ENCODE measurements around the gene STRIT1.

The STRIT1 gene

DNA sequence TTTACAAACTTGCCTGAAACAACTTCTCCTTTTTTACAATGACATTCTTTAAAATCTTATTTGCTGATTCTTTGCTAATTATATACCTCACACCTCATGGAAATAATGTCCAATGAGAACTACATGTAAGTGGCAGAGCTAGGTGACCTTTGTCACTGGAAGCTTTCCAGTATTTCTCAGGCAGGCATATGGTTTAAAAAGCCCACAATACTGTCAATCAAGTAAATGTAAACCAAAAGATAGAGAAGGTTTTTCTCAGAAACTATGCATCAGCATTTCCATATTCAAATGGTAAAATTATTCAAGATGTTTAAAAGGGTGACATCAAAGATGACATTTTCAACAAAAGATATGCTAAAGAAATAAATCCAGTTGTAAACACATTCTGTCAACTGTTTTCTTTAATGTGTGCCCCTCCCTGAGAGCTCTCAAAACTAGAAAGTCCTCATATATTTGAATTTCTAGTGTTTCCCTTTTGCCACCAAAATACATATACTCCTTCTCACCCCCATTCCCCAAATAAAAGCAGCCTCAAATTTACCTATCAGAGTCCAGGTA is 10.1 kb upstream of the STRIT1 start:
- no peaks in the 10 kb centered on the region for H3K9me3 ChIP-seq (ENCODE audit: control insufficient read depth, low read length)
- H3K23ac ChIP-seq (ENCODE audit: low read length in 2 of 2) = no peak overlapping the region
- DNase-seq = no peak
- H2AFZ ChIP-seq (ENCODE audit: low read depth, low read length) = no peak overlapping the region
- no peak overlapping the region for H3K4me2 ChIP-seq (ENCODE audit: low read length, poor library complexity, severe bottlenecking)
- H2BK120ac ChIP-seq (ENCODE audit: low read depth, low read length) = no peak overlapping the region
- no peak overlapping the region for H3K4me3 ChIP-seq (ENCODE audit: insufficient read depth in 1 of 2, low read depth in 1 of 2, low read length in 2 of 2)
- H2BK5ac ChIP-seq (ENCODE audit: low read depth, low read length, poor library complexity, severe bottlenecking) = no peak overlapping the region
- no peaks in the 10 kb centered on the region for H3K36me3 ChIP-seq (ENCODE audit: control insufficient read depth in 1 of 2, insufficient read depth in 2 of 2, low read depth in 1 of 2, low read length in 2 of 2)
- no peak overlapping the region for H4K8ac ChIP-seq (ENCODE audit: low read length)
- H3K27me3 ChIP-seq (ENCODE audit: control insufficient read depth in 1 of 2, insufficient read depth in 1 of 2, low read length in 2 of 2) = no peaks in the 10 kb centered on the region
- no peak overlapping the region for H2BK12ac ChIP-seq (ENCODE audit: low read length in 2 of 2)
- no peak overlapping the region for H3K14ac ChIP-seq (ENCODE audit: low read length in 2 of 2)
- H3K18ac ChIP-seq (ENCODE audit: low read depth in 1 of 2, low read length in 2 of 2) = no peak overlapping the region
- H2AK5ac ChIP-seq (ENCODE audit: low read length, severe bottlenecking) = no peak overlapping the region
- H2BK15ac ChIP-seq (ENCODE audit: low read depth, poor library complexity, severe bottlenecking) = no peak overlapping the region
- no peaks in the 10 kb centered on the region for H3K4me1 ChIP-seq (ENCODE audit: control insufficient read depth, insufficient read depth, low read depth, low read length)
- H3K4ac ChIP-seq (ENCODE audit: low read depth in 1 of 2, low read length in 2 of 2) = no peak overlapping the region
- no peaks in the 10 kb centered on the region for H3K79me1 ChIP-seq (replicated peaks; ENCODE audit: low read length, poor library complexity, severe bottlenecking)
- no peak overlapping the region for H4K91ac ChIP-seq (ENCODE audit: low read length)
- H3K9ac ChIP-seq (ENCODE audit: low read length) = no peak overlapping the region
- no peak overlapping the region for H3K27ac ChIP-seq (ENCODE audit: low read length, poor library complexity, severe bottlenecking)

DNA sequence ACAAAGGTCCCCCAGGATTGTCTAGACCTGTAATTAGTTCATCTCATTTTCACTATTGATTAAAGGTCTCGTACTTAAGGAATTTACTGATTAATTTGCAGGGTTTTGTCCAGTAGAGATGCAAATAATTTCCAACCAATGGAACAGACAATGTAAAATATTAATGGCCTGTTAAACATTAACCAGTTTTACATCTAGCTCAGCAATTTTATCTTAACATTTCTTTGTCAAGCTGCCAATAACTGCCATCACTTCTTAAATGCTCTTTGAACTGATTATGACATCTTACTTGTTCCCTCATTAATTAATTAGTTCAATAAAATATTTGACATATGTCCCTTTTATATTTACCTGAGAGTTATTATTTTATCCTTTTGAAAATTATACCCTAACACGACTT is 9.4 kb upstream of the STRIT1 start:
- Histone ChIP-seq H3K9me3 (ENCODE audit: control insufficient read depth, low read length) (peaks cover 3% of the 10 kb centered on the region), H3K4me2 (ENCODE audit: low read length, poor library complexity, severe bottlenecking) (no peak overlapping the region), H4K91ac (ENCODE audit: low read length) (no peak overlapping the region), H3K18ac (ENCODE audit: low read depth in 1 of 2, low read length in 2 of 2) (no peak overlapping the region), H2BK5ac (ENCODE audit: low read depth, low read length, poor library complexity, severe bottlenecking) (no peak overlapping the region), H3K4me1 (ENCODE audit: control insufficient read depth, insufficient read depth, low read depth, low read length) (no peaks in the 10 kb centered on the region), H3K9ac (ENCODE audit: low read length) (no peak overlapping the region), H3K27ac (ENCODE audit: low read length, poor library complexity, severe bottlenecking) (peak overlapping the region; percentile 75), H3K79me1 (replicated peaks; ENCODE audit: low read length, poor library complexity, severe bottlenecking) (no peaks in the 10 kb centered on the region), H3K4me3 (ENCODE audit: insufficient read depth in 1 of 2, low read depth in 1 of 2, low read length in 2 of 2) (no peak overlapping the region), H2AFZ (ENCODE audit: low read depth, low read length) (no peak overlapping the region), H4K8ac (ENCODE audit: low read length) (no peak overlapping the region), H3K23ac (ENCODE audit: low read length in 2 of 2) (no peak overlapping the region), H3K14ac (ENCODE audit: low read length in 2 of 2) (no peak overlapping the region), H3K36me3 (ENCODE audit: control insufficient read depth in 1 of 2, insufficient read depth in 2 of 2, low read depth in 1 of 2, low read length in 2 of 2) (no peaks in the 10 kb centered on the region), H2BK12ac (ENCODE audit: low read length in 2 of 2) (no peak overlapping the region), H2AK5ac (ENCODE audit: low read length, severe bottlenecking) (no peak overlapping the region), H2BK15ac (ENCODE audit: low read depth, poor library complexity, severe bottlenecking) (no peak overlapping the region), H3K27me3 (ENCODE audit: control insufficient read depth in 1 of 2, insufficient read depth in 1 of 2, low read length in 2 of 2) (no peaks in the 10 kb centered on the region), H3K4ac (ENCODE audit: low read depth in 1 of 2, low read length in 2 of 2) (no peak overlapping the region), H2BK120ac (ENCODE audit: low read depth, low read length) (no peak overlapping the region)
- no peak for DNase-seq
- WGBS = 83% methylated on average over 1 of the region's 2 CpGs

GRCh38 chr3:155302481-155302880 is 9.0 kb upstream of the STRIT1 start:
- H2AFZ ChIP-seq (ENCODE audit: low read depth, low read length) = no peak overlapping the region
- 88% methylated on average over 1 of the region's 2 CpGs for WGBS

GRCh38 chr3:155297100-155297499 is 3.6 kb upstream of the STRIT1 start:
- Histone ChIP-seq H3K23ac (ENCODE audit: low read length in 2 of 2) (no peak overlapping the region), H4K8ac (ENCODE audit: low read length) (no peak overlapping the region), H3K4ac (ENCODE audit: low read depth in 1 of 2, low read length in 2 of 2) (no peak overlapping the region), H3K14ac (ENCODE audit: low read length in 2 of 2) (no peak overlapping the region), H3K4me2 (ENCODE audit: low read length, poor library complexity, severe bottlenecking) (no peak overlapping the region), H2BK120ac (ENCODE audit: low read depth, low read length) (no peak overlapping the region), H2AK5ac (ENCODE audit: low read length, severe bottlenecking) (no peak overlapping the region), H3K9ac (ENCODE audit: low read length) (no peak overlapping the region), H3K79me1 (replicated peaks; ENCODE audit: low read length, poor library complexity, severe bottlenecking) (no peaks in the 10 kb centered on the region), H2AFZ (ENCODE audit: low read depth, low read length) (no peak overlapping the region), H2BK12ac (ENCODE audit: low read length in 2 of 2) (no peak overlapping the region), H2BK5ac (ENCODE audit: low read depth, low read length, poor library complexity, severe bottlenecking) (no peak overlapping the region), H3K4me1 (ENCODE audit: control insufficient read depth, insufficient read depth, low read depth, low read length) (no peaks in the 10 kb centered on the region), H3K27ac (ENCODE audit: low read length, poor library complexity, severe bottlenecking) (no peak overlapping the region), H4K91ac (ENCODE audit: low read length) (no peak overlapping the region), H3K4me3 (ENCODE audit: insufficient read depth in 1 of 2, low read depth in 1 of 2, low read length in 2 of 2) (no peak overlapping the region), H3K27me3 (ENCODE audit: control insufficient read depth in 1 of 2, insufficient read depth in 1 of 2, low read length in 2 of 2) (no peaks in the 10 kb centered on the region), H2BK15ac (ENCODE audit: low read depth, poor library complexity, severe bottlenecking) (no peak overlapping the region), H3K36me3 (ENCODE audit: control insufficient read depth in 1 of 2, insufficient read depth in 2 of 2, low read depth in 1 of 2, low read length in 2 of 2) (no peaks in the 10 kb centered on the region), H3K18ac (ENCODE audit: low read depth in 1 of 2, low read length in 2 of 2) (no peak overlapping the region), H3K9me3 (ENCODE audit: control insufficient read depth, low read length) (peaks cover 20% of the 10 kb centered on the region)
- DNase-seq = no peak

More at GRCh38 chr3:155302481-155302880, 9.0 kb upstream of the STRIT1 start:
- H3K4me1 ChIP-seq (ENCODE audit: control insufficient read depth, insufficient read depth, low read depth, low read length) = no peaks in the 10 kb centered on the region
- no peak overlapping the region for H3K4me2 ChIP-seq (ENCODE audit: low read length, poor library complexity, severe bottlenecking)
- H3K27me3 ChIP-seq (ENCODE audit: control insufficient read depth in 1 of 2, insufficient read depth in 1 of 2, low read length in 2 of 2) = no peaks in the 10 kb centered on the region
- H2BK12ac ChIP-seq (ENCODE audit: low read length in 2 of 2) = no peak overlapping the region
- no peak overlapping the region for H3K23ac ChIP-seq (ENCODE audit: low read length in 2 of 2)
- no peaks in the 10 kb centered on the region for H3K79me1 ChIP-seq (replicated peaks; ENCODE audit: low read length, poor library complexity, severe bottlenecking)
- H3K27ac ChIP-seq (ENCODE audit: low read length, poor library complexity, severe bottlenecking) = peak overlapping the region; percentile 75
- no peak overlapping the region for H2AK5ac ChIP-seq (ENCODE audit: low read length, severe bottlenecking)
- H3K14ac ChIP-seq (ENCODE audit: low read length in 2 of 2) = no peak overlapping the region
- no peak overlapping the region for H3K9ac ChIP-seq (ENCODE audit: low read length)
- no peak overlapping the region for H2BK120ac ChIP-seq (ENCODE audit: low read depth, low read length)
- H2BK5ac ChIP-seq (ENCODE audit: low read depth, low read length, poor library complexity, severe bottlenecking) = no peak overlapping the region
- no peak overlapping the region for H4K8ac ChIP-seq (ENCODE audit: low read length)
- no peak overlapping the region for H3K4me3 ChIP-seq (ENCODE audit: insufficient read depth in 1 of 2, low read depth in 1 of 2, low read length in 2 of 2)
- no peak overlapping the region for H3K4ac ChIP-seq (ENCODE audit: low read depth in 1 of 2, low read length in 2 of 2)
- no peak overlapping the region for H2BK15ac ChIP-seq (ENCODE audit: low read depth, poor library complexity, severe bottlenecking)
- H3K9me3 ChIP-seq (ENCODE audit: control insufficient read depth, low read length) = peaks cover 6% of the 10 kb centered on the region
- no peak overlapping the region for H4K91ac ChIP-seq (ENCODE audit: low read length)
- peak; percentile 8 for DNase-seq
- H3K18ac ChIP-seq (ENCODE audit: low read depth in 1 of 2, low read length in 2 of 2) = no peak overlapping the region
- H3K36me3 ChIP-seq (ENCODE audit: control insufficient read depth in 1 of 2, insufficient read depth in 2 of 2, low read depth in 1 of 2, low read length in 2 of 2) = no peaks in the 10 kb centered on the region

Data from mesenchymal stem cell (in vitro differentiated cells and primary cell).